ENCODE measurements around the gene RPL39L. TPM values are rescaled to one million over a fixed set of nuclear protein-coding genes. Genes with fewer than 3 reads are reported as not detected.

Gene RPL39L
- 45.8 to 55.3 TPM (median 52.5 TPM) in 5 replicates for total RNA-seq (2022; extraction: Qiagen RNA extraction; ENCODE audit: low read depth)

DNA sequence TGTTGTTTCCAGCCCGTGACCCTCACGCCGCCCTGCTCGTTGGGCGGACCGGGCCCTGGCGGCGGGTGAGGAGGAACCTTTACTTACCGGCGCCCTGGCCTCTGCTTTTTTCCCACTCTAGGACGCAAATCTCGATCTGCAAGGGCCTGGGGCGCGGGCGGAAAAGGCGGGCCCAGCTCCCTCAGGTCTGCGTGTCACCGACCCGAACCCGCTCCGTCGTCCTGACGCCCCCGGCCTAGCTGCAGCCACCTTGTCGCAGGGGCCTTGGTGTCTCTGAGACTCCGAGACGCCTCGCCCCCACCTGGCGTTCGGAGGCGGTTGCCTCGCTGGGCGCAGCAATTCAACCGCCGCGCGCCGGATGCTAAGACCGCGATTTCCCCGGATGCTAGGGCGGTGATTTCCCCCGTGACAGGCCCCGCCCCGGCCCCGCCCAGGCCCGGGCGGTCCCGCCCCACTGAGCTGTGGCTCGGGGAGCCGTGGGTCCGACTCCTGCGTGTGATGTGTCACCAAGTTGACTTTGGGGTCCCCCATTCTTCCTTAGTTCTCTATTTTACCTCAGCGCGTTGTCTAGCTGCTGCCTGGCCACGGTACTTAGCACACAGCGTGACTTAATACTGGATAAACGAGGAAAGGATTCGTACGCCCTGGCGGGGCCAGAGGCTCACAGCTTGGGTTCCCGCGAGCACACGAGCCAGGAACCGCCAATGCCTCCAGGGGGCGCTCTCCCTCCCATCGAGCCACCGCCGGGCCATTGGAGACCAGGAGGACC, at the start of gene RPL39L:
Gene RPL39L, minus strand, starts transcription at position 371 of the 769 bp plus-strand sequence. CDS start 18,196 bp downstream, outside the sequence.

Other genes starting within 250 kb of the RPL39L start
- gene ST6GAL1, start 209.0 kb downstream of the RPL39L start, total RNA-seq (2022; extraction: Qiagen RNA extraction; ENCODE audit: low read depth) = 2.6 to 4.3 TPM (median 3.5 TPM) in 5 replicates
- gene RTP1, start 58.0 kb upstream of the RPL39L start, total RNA-seq (2022; extraction: Qiagen RNA extraction; ENCODE audit: low read depth) = not detected in 5 replicates
- gene MASP1, start 152.2 kb upstream of the RPL39L start, total RNA-seq (2022; extraction: Qiagen RNA extraction; ENCODE audit: low read depth) = not detected in 5 replicates
- not detected in 5 replicates for gene RTP4, start 228.9 kb upstream of the RPL39L start, total RNA-seq (2022; extraction: Qiagen RNA extraction; ENCODE audit: low read depth)